DMS 273 (cell line): ENCODE data around the gene VPREB1.
"Not testable (repeated sequence)": the region's sequence is repeated elsewhere in the genome, so short reads cannot be mapped to it uniquely, and the experiment has no call there.

Experiments
- DNase-seq: peaks from one replicate; lab custom pipeline; 2025; ENCODE audit not compliant: unreplicated experiment; lab: John Stamatoyannopoulos, UW

The VPREB1 gene

GRCh38 chr22:22245256-22245909 is 797 bp downstream of the VPREB1 start:
- DNase-seq: no peak

GRCh38 chr22:22245935-22246525 is 1.4 kb downstream of the VPREB1 start:
- no peak for DNase-seq

DNA sequence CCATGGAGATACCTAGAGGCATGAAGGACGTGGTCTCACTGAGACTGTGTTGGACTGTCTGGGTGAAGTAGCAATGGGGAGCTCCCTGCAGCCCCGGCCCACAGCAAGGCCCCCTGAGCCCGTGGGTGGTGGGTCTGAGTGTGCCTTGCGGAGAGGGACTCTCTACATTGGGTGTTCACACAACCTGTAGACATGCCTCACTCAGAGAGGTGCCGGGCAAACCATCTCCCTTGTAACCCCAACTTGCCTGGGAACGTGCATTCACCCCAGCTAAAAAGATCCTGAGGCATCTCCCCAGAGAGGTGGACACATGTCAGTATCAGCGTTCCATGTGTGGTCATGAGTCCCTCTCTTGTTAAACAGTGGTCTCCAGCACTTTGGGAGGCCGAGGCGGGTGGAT is 2.1 kb downstream of the VPREB1 start:
- no peak for DNase-seq

DNA sequence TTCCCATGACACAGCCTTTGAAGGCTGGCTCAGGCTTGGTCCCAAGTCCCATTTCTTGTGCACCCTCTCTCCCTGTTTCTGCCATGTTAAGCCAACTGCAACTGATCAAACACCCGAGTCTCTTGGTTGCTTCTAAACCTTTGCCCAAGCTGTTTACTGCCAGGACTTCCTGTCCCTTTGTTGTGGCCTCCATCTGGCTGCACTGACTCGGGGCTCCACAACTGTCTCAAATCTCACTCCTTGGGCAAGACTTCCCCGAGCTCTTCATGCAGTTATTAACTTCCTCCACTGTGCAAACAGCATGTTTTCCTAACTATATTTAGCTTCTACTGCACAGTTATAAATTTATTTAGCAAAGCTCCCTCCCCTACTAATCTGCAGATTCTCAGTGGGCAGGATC is 4.3 kb downstream of the VPREB1 start:
- no peak for DNase-seq

DNA sequence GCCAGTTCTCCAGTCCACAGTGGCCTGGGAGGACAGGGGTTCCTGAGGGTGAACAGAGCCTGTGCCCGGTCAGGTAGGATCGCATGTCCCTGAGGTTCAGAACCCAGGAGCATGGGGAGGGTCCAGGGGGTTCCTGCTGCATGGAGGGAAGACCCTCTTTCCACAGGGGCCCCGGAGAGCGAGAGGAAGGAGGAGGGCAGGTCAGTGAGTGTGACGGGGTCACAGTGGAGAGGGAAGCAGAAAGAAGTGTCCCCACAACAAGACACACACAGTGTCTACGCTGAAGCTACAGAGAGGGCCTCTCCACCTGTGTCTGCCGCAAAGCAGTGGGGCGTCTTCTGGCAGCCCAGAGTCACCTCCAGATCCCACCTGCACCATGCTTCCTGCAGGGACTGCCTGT is 6.1 kb downstream of the VPREB1 start:
- DNase-seq: not testable (repeated sequence)

DNA sequence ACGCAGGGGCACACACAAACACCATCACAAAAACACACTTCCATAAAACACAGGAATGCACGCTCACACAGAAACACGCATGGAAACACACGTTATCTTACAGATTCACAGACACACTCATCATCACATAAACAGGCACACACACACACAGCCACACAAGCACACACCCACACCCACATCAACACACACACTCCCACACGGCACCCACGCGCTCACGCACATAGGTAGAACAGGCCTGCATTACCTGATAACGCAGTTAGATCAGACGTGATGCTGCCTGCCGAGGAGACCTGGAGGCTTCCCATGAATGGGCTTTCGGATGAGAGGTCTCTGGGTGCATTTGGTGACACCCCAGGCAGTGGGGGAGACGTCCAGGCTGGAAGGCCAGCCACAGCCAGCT is 11.5 kb downstream of the VPREB1 start:
- not testable (repeated sequence) for DNase-seq

DNA sequence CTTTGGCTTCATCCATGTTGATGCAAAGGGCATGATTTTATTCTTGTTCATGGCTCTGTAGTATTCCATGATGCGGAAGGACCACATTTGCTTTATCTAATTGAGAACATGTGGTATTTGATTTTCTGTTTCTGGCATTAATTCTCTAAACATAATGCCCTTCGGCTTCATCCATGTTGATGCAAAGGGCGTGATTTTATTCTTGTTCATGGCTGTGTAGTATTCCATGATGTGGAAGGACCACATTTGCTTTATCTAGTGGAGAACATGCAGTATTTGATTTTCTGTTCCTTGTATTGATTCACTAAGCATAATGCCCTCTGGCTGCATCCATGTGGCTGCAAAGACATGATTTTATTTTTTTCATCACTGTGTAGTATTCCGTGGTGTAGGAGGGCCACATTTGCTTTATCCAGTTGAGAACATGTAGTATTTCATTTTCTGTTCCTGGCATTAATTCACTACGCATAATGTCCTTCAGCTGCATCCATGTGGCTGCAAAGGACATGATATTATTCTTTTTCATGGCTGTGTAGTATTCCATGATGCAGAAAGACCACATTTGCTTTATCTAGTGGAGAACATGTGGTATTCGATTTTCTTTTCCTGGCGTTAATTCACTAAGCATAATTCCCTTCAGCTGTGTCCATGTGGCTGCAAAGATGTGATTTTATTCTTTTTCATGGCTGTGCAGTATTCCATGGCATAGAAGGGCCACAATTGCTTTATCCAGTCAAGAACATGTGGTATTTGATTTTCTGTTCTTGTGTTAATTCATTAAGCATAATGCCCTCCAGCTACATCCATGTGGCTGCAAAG is 14.2 kb downstream of the VPREB1 start:
- DNase-seq: not testable (repeated sequence)

- not testable (repeated sequence) for DNase-seq
Measured at GRCh38 chr22:22260169-22260568, 15.6 kb downstream of the VPREB1 start.

DNA sequence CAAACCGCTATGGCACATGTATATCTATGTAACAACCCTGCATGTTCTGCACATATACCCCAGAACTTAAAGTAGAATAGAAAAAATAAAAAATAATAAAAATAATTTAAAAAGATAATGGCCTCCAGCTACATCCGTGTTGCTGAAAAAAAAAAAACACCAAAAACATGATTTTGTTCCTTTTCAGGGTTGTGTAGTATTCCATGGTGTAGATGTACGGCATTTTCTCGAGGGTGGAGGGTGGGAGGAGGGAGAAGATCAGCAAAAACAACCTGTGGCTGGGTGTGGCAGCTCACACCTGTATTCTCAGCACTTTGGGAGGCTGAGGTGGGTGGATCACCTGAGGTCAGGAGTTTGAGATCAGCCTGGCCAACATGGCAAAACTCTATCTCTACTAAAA is 16.0 kb downstream of the VPREB1 start:
- not testable (repeated sequence) for DNase-seq

DNA sequence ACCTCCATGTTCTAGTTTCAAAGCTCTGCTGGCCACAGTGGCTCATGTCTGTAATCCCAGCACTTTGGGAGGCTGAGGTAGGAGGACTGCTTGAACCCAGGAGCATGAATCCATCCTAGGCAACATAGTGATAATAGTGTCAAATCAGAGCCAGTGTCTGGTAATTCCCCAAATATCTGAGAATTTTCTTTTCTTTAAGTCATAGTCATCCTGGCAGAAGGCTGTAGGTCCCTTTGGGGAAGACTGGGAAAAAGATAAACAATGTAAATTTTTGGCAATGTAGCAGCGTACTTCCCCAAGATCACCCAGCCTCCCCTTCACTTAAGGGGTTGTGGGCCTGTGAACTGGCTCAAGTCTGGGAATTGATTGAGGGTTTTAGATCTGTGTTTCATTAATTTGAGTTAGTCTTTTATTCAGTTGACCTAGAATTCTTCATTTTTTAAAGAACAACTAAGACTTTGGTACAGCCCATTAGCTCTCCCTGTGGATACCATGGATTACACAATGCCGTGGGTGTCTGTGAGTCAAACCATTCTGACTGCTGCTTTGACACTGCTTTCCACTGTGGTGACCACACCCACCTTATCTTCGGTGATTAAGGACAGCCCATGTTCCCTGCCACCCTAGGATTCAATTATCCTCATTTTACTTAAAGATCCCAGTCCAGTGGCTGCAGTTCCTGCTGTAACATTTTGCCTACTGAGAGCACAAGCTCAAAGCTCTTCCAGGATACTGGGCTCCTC is 17.9 kb downstream of the VPREB1 start:
- not testable (repeated sequence) for DNase-seq

DNA sequence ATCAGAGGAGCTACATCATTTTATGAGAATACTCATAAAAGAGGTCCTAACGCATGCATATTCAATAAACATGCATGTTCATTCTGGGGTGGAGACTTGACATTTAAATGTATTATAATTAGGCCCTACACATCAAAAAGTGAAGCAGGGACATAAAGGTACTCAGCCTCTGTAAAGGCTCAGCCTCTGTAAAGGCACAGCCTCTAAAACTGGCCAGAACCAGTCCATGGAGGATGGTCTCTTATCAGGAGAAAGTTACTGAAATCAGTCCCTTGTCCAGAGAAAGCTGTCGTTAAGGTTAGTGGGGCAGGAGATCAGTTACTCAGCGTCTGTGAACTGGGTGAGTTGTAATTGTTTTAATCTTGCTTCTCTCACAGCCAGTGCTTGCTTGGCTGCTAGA is 19.2 kb downstream of the VPREB1 start:
- not testable (repeated sequence) for DNase-seq

DNA sequence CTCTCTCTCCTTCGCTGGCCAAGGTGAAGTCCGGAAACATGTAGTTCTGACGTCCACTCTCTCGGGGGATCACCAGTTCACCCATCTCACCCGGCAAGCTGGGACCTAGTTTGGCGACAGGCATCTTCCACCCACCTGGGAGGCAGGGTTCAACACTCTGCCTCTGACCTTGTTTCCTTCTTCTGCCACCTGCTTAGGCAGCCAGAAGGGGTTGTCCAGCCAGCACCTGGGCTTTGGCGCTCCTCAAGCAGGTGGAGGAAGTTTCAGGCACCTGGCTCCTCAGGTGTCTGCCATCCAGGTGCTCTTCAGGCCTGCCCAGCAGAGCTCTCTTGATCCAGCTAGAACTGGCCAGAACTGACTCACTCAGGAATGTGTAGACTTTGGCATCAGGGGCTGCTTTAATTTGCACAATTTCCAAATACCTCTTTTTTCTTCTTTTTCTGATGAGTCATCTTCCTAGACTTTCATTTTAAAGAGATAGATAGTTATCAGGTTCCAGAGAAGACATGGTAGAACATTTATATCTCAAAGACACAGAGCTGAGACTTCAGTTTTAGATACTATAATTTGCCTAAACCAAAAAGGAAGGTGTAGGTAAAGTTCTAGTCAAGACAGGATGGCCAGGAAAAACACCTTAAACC is 25.6 kb downstream of the VPREB1 start:
- DNase-seq: not testable (repeated sequence)

DNA sequence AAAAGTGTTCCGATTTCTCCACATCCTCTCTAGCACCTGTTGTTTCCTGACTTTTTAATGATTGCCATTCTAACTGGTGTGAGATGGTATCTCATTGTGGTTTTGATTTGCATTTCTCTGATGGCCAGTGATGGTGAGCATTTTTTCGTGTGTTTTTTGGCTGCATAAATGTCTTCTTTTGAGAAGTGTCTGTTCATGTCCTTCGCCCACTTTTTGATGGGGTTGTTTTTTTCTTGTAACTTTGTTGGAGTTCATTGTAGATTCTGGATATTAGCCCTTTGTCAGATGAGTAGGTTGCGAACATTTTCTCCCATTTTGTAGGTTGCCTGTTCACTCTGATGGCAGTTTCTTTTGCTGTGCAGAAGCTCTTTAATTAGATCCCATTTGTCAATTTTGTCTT is 32.8 kb downstream of the VPREB1 start:
- not testable (repeated sequence) for DNase-seq

GRCh38 chr22:22284962-22285756 is 40.6 kb downstream of the VPREB1 start:
- not testable (repeated sequence) for DNase-seq

- not testable (repeated sequence) for DNase-seq
Measured at GRCh38 chr22:22286390-22287105, 42.0 kb downstream of the VPREB1 start.

DNA sequence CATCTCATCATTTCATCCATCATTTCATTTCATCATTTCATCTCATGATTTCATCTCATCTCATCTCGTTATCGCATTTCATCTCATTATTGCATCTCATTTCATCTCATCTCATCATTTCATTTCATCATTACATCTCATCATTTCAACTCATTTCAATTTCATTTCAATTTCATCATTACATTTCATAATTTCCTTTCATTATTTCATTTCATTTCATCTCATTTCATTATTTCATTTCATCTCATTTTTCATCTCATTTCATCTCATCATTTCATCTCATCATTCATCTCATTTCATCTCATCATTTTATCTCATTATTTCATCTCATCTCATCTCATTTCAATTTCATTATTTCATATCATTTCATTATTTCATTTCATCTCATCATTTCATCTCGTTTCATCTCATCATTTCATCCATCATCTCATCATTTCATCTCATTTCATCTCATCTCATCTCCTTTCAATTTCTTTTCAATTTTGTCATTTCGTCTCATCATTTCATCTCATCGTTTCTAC is 42.6 kb downstream of the VPREB1 start:
- not testable (repeated sequence) for DNase-seq

GRCh38 chr22:22289666-22290065 is 45.1 kb downstream of the VPREB1 start:
- DNase-seq: not testable (repeated sequence)

- not testable (repeated sequence) for DNase-seq
Measured at GRCh38 chr22:22291129-22291806, 46.7 kb downstream of the VPREB1 start.
